Tongue (tissue), 2 donors: ENCODE results near the gene PPARA. TPM values are rescaled to one million over a fixed set of nuclear protein-coding genes. Genes with fewer than 3 reads are reported as not detected.

ENCODE experiments used
- DNase-seq: peaks from one replicate; pipeline ENCODE4 v3.0.0-alpha.2; 2015
- total RNA-seq: library from RNA; depleted of rRNA; stranded (reverse); fragments of >200 nt; gene quantifications from one replicate; pipeline ENCODE4 v1.2.3, GENCODE V29; 2014

Gene PPARA
- total RNA-seq, 1 donor from 2014 or later = 43.2 TPM

DNA sequence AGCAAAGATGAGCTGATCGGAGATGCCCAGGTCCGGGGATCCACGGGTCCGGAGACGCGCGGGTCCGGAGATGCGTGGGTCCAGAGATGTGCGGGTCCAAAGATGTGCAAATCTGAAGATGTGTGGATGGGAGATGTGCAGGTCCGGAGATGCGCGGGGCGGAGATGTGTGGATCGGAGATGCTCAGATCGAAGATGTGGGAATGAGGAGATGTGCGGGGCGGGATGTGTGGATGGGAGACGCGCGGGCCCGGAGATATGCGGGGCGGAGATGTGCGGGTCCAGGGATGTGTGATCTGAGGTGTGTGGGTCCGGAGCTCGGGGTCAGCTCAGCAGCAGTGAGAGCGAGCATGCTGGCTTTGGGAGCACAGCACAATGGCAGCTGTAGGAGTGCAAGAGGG lies 64.3 kb downstream of the PPARA start:
- DNase-seq = no peak

DNA sequence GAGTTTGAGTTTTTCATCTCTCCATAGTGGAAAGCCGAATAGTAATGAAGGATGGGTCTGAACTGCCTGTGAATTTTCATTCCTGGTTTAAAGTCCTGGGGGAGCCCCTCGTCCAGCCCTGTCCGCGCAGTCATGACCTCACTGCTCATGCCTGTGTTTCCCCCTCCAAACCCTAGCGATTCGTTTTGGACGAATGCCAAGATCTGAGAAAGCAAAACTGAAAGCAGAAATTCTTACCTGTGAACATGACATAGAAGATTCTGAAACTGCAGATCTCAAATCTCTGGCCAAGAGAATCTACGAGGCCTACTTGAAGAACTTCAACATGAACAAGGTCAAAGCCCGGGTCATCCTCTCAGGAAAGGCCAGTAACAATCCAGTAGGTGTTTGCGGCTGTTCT lies 69.3 kb downstream of the PPARA start:
- DNase-seq = no peak

DNA sequence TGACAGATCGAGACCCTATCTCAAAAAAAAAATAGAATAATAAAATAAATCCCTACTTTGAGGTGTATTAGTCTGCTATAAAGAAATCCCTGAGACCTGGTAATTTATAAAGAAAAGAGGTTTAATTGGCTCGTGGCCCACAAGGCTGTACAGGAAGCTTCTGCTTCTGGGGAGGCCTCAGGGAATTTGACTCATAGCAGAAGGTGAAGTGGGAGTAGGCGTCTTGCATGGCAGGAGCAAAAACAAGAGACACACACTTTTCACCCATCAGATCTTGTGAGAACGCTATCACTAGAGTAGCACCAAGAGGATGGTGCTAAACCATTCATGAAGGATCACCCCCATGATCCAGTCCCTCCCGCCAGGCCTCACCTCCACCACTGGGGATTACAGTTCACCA lies 70.6 kb downstream of the PPARA start:
- no peak for DNase-seq

DNA sequence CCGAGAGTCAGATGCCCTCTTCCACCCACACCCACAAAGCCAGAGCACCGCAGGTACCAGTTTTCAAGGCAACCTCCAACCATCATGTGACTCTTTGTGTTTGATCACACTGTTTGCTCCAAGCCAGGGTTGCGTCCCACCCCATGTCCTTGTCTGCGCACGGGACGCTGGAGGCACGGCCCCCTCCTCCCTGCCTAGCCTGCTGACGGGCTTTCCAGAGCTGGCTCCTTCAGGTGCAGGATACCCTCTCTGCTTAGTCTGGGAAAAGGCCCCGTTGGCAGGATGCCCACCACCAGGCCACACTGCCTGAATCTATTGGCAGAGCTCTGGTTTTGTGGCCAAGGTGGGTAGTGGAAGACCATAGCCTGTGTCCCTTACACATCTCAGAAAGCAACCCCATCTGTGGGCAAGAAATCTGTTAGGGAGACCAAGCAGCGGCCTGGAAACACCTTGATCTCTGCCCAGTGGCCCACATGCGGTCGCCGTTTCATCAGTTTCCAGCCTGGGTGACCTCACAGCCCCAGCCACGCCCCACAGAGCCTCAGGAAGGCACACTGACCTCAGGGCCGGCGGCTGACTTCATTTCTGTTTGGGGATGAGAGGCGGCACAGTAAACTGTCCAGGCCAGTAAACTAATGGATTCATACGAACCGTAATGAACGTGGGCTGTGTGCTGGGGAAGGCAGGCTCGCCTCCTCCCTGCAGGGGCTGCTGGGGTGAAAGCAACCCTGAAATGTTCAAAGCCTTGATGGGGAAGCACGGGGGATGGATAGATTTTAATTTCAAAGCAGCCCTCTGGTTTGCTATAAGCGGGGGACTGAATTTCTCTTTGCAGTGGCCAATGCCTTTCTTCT lies 73.9 kb downstream of the PPARA start:
- DNase-seq = no peak

DNA sequence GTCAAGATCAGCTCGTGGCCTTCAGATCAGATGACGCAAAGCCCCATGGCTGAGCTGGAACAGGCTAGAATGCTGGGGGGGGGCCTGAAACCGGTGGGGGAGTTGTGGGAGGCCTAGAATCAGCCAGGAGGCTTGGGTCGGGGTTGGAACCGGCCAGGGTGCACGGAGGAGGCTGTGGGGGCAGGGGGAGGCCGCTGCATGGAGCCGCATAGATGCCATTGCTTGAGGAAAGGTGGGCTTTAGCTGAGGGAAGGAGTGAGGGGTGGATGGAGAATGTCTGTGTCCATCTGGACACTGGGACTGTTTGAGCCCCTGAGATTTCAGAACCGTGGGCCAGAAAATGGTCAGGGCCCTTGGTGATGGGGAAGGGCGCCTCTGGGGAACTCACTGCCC lies 74.6 kb downstream of the PPARA start:
- no peak for DNase-seq

DNA sequence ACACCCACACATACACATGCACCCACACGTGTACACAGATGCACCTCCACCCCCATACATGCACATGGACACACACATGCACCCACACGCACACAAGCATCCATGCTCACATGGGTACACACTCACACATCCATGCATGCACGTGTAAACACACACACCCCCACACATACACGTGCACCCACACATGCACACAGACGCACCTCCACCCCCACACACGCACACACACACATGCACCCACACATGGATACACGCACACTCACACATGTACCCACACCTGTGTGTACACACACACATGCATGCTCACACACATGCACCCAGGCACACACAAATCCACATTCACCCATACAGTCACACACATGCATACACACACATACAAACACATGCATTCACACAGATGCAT lies 75.3 kb downstream of the PPARA start:
- DNase-seq = no peak

DNA sequence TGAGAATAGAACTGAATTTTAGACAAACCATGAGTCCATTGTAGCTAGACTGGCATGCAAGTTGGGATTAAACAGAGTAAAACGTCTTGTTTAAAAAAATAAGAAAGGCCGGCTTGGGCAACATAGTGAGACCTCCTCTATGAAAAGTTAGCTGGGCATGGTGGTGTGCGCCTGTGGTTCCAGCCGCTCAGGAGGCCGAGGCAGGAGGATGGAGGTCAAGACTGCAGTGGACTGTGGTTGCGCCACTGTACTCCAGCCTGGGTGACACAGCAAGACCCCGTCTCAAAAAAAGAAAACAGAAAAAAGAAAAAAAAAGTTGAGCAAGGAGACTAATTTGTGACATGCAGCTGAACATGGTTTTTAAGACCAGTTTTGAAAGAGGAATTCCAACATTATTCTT lies 76.3 kb downstream of the PPARA start:
- no peak for DNase-seq

DNA sequence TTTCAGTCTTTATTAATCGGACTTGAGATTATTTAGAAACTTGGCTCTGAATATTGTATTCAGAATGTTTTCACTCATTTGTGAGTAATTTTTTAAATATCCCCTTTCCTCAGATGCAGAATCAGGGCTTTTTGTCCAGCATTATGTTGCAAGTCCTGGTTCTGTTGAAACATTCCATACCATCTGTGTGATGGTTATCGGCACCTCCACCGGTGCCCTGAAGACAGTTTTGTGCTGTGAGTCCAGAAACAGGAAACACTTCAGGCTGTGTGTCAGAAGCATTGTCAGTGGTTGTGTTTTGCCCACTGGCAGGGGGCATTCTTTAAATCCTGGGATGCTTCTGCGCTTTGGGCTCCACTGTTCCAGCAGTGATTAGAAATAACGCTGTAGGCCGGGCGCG lies 79.4 kb downstream of the PPARA start:
- no peak for DNase-seq

DNA sequence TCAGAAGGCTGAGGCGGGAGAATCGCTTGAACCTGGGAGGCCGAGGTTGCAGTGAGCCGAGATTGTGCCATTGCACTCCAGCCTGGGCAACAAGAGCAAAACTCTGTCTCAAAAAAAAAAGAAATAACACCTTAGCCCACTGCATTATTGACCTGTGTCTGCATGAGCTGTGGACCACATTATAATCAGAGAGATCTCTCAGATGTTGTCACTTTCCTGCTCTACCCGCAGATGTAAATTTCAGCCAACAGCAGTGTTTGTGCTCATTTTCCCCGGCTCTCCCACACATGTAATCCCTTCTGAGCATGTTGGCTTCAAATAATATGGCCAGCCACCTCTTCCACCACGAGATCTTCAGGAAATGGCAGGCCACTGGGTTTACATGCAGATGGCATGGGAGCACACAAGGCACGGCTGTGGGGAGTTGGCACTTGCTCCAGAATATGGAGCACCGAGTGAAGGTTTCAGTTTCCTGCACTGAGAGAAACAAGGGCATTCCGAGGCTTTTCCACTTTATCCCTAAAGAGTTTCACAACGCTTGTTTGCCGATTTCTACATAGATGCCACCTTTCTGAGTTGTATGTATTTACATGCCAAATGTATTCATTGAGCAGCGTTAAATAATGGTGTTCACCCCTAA lies 80.1 kb downstream of the PPARA start:
- no peak for DNase-seq

DNA sequence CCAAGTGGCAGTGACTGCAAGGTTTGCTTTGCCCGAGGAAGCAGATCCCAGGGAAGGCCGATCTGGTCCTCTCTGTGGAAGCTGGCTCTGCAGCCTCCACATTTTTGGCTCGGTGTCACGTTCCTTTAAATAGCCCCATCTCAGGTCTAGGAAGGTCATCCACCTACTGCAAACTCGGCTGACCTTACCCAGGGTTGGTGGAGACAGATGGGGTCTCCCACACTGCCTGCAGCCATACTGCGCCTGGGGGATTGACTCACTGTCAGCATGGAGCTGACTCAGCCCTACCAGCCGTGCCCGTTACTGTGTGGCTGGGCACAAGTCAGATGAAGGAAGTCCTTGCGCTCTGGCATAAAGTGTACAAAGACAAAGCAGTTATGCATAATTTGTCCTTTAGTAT lies 82.9 kb downstream of the PPARA start:
- DNase-seq = peak; percentile 51

DNA sequence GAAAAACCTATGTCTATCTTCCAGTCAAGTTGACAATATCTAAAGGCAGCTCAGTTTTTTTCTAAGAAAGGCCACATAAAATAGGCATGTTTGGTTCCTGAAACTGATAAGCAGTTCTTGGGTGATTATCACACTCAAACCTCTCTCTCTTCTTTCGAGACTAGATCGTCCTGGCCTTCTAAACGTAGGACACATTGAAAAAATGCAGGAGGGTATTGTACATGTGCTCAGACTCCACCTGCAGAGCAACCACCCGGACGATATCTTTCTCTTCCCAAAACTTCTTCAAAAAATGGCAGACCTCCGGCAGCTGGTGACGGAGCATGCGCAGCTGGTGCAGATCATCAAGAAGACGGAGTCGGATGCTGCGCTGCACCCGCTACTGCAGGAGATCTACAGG lies 84.6 kb downstream of the PPARA start:
- DNase-seq = no peak

DNA sequence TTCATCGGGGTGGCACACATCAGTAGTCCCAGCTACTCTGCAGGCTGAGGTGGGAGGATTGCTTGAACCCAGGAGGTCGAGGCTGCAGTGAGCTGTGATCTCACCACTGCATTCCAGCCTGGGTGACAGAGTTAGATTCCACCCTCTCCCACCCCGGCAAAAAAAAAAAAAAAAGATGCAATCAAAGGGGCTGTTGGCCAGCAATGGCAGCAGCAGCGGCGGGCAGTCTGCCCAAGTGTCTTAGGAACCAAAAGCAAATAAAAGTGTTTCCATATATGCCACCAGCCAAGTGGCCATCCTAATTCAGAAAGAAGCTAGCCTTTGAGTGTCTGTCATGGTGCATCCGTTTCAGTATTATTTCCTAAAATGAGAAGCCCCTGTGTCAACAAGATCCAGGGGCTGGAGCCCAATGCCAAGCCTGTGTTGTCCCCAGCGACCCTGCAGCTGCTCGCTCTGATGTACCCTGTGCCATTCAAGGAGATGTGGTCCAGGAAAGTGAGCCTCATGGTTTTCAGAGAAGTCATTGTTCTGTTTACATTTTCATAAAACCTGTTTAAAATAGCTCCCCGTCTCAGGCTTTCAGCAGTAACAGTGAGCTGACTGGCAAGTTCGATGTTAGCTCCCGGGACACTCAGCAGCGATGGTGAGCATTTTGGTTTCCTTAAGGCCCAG lies 87.3 kb downstream of the PPARA start:
- DNase-seq = peak; percentile 32

DNA sequence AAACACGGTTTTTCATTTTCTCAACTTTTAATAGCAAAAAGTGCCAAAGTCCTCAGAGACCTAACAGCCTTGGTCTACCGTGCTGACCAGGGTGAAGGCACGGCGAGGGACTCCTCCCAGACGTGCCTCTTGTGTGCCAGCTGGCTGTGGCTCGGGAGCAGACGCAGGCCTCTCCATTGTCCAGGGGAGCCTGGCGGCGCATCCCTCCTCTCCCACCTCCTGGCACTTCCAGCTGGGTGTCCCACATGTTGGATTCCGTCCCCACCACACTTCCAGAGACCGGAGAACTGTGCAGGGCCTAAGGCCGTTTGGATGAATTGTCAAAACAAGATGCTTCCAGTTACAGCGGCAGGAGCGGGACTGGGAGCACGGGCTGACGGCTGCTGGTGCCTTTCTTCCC lies 88.2 kb downstream of the PPARA start:
- DNase-seq = no peak

DNA sequence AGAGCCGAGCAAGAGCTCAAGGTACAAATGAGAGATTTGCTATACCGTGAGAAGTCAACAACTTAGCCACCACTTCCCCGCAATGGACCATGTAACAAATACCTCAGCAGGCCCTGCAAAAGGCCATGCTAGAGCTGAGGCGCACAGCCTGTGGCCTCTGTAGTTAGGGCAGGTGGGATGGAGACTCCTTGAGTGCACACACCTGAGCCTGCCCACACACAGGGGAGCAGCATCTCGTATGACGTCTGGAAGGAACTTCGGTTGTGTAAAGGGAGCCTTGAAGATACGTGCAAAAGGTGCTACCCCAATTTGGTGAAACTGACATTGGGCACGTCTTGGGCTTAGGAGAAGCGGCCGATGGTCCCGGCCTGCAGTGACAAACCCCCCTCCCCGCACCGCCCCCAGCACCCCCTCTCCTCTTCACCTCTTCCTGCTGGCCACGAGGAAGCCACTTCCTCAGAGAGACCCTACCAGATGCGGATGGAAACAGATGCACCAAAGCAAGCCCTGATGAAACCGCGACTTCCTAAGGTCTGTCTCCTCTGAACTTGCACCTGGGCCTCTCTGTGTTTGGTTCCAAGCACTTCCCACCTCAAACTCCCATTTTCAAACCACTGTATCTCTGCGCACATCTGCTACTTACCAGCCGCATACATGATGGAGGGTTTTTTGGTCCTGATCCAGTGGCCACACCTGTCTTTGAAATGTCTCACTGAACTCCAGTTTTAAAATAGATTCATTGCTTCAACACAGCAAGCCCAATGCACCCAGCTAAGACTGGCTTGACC lies 89.1 kb downstream of the PPARA start:
- DNase-seq = peak; percentile 29

DNA sequence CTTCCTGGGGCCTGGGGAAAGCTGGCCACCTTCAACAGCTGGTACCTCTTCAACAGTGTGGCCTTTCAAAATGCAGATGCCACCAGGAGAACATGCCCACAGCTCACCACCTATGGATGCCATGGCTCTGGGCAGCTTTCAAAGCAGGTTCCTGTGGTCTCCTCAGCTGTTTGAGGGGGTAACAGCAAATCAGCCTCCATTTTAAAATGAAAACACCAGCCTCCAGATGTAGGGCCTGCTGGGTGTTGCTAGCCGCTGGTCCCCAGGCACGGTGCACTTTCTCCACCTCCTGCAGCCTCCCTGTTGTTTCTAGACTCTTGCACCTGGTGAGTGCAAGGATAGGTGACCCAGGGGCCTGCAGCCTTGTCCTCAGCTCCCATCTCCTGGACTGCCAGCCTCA lies 89.7 kb downstream of the PPARA start:
- DNase-seq = no peak

DNA sequence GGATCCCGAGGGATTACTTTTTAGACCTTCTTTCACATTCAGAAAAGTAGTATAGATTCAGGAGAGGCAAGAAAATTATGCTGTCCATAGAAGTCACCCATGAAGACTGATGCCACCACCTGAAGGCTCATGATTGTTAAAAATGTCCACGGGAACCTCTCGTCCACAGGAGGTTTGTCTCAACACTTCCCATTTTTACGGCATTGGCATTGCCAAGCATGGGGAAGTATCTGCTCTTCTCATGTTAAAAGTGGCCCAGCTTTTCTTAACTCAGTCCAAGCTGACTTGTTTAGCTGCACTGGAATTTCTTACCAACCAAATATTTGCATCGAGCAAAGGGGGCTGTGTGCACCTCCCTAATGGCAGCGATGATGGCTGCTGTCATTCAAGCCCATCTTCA lies 90.2 kb downstream of the PPARA start:
- DNase-seq = no peak

DNA sequence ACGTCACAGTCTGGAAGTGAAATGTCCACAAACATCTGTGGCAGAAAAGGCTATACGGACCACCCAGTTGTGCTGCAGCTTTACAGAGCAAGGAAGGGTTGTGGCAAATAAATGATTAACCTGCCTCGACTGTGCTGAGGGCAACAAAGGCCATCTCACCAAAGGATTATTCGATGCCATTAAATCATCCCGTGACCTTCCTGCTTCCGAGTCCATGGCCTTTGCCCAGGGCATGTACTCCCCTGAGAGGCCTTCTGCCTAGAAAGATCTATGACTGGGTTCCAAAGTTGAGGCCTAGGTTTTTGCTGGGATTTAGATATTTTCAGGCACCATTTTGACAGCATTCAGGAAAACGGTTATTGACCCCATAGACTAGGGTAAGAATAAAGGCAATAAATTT lies 90.6 kb downstream of the PPARA start:
- DNase-seq = no peak

DNA sequence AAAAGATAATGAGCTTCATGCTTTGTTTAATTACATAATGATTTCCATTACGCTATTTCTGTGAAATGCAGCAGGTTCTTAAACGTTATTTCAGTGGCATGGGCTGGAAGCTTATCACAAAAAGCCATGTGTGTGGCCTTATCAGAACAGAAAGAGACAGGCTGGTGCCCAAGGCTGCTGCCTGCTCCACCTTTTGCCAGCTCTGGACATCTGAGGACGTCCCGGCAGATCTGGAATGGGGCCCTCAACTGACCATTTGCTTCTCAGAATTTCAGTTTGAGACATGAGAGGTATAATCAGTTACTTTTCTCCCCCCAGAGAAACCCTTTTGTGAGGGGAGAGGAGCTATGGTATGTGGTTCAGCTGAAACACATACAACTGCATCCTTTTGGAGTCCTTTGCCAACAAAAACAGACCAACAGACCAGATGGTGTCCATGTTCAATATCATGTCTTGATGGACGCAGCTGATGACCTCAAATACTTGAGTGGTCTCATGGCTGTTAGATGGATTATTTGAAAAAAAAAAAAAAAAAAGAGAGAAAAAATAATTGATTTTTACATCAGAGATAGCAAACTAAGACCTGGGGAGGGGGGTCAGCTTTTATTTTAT lies 91.2 kb downstream of the PPARA start:
- DNase-seq = no peak

DNA sequence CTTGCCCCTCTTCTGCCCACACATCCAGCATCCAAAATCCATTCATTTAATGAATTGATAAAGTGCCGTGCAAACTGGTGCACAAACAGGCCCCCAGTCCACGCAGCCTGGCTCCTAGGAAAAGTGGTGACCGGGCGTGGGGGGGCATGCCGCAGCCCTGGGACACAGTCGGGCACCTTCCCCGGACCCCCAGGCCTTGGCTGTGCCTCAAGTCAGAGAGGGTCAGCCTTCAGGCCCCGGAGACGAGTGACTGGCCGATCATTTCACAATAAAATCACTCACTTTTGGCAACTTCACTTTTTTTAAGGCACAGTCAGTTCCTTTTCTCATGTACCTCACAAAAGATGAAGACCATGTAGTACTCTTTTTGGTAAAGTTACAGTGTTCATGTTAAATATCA lies 91.8 kb downstream of the PPARA start:
- DNase-seq = no peak

DNA sequence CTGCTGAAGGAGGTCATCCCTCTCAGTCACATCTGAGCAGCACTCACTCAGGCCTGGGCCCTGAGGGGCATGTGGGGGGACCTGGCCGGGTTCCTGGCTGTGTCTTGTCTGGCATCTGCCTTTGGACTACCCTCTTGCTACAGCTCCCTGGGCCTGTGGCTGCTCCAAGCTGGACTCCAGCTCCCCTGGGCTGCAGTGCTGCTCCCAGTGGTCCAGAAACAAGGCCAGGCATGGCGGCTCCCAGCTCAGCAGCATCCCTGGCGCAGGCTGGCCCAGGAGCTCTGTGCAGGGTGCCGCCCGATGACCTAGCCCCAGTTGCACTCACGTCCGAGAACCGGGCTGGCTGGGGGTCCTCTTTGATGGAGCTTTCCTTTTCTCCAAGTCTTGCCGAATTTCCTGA lies 94.4 kb downstream of the PPARA start:
- DNase-seq = no peak

DNA sequence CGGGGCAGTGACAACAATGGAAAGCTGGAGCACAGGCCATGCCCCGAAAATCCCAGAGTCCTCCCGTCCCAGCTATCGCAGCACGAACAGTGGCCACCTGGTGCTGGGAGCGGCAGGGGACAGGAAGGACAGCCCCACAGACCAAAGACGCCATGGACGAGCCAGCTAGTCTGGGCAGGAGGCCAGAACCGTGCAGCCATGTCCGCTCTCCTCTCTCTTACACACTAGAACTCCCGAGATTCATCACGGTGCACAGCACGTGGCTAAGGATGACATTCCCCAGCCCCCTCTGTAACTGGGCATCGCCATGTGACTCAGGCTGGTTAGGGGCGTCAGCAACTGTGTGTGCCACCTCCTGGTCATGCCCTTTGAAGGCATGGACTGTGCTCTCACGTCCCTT lies 95.2 kb downstream of the PPARA start:
- peak; percentile 87 for DNase-seq

DNA sequence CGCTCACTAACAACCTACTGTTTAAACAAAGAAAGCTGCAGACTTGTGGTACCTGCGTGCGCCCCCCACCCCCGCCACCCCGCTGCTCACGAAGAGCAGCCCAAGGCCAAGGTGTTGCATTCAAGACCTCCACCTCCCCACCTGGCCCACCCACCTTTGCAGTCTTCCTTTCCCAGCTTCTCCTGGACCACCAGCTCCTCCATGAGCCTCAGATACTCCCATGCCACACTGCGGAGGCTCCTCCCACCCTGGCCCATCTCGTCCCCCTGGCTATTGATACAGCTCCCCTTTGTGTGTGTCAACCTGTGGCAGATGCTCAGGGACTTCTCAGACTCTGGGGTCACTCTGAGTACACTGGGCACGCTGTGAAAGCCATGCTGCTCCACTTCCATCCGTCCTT lies 95.9 kb downstream of the PPARA start:
- DNase-seq = no peak
